GM12874 (cell line): ENCODE data around the gene FRMD6.

Experiments
- TF ChIP-seq, protein P1 (sequence below): IDR thresholded peaks from 2 replicates; pipeline ENCODE4 v1.5.1; 2011; ENCODE audit warnings: low read depth, mild to moderate bottlenecking, control low read depth, low read length, moderate library complexity; ENCODE audit not compliant: insufficient read depth

Gene FRMD6

GRCh38 chr14:51651388-51652167 is at the start of gene FRMD6:
Gene FRMD6, plus strand, starts transcription at chr14:51651910. Its CDS starts 37,927 bp downstream, at chr14:51689837.
- TF ChIP-seq, protein P1, sequence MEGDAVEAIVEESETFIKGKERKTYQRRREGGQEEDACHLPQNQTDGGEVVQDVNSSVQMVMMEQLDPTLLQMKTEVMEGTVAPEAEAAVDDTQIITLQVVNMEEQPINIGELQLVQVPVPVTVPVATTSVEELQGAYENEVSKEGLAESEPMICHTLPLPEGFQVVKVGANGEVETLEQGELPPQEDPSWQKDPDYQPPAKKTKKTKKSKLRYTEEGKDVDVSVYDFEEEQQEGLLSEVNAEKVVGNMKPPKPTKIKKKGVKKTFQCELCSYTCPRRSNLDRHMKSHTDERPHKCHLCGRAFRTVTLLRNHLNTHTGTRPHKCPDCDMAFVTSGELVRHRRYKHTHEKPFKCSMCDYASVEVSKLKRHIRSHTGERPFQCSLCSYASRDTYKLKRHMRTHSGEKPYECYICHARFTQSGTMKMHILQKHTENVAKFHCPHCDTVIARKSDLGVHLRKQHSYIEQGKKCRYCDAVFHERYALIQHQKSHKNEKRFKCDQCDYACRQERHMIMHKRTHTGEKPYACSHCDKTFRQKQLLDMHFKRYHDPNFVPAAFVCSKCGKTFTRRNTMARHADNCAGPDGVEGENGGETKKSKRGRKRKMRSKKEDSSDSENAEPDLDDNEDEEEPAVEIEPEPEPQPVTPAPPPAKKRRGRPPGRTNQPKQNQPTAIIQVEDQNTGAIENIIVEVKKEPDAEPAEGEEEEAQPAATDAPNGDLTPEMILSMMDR, result peak; percentile 84

- TF ChIP-seq, protein P1, result no peak
Measured at GRCh38 chr14:51602310-51602709, 49.4 kb upstream of the FRMD6 start.

- TF ChIP-seq, protein P1, result no peak
Measured at GRCh38 chr14:51603495-51603894, 48.2 kb upstream of the FRMD6 start.

GRCh38 chr14:51604073-51604472 is 47.6 kb upstream of the FRMD6 start:
- TF ChIP-seq, protein P1, result no peak

- TF ChIP-seq, protein P1, result no peak
Measured at GRCh38 chr14:51605575-51605974, 46.1 kb upstream of the FRMD6 start.

DNA sequence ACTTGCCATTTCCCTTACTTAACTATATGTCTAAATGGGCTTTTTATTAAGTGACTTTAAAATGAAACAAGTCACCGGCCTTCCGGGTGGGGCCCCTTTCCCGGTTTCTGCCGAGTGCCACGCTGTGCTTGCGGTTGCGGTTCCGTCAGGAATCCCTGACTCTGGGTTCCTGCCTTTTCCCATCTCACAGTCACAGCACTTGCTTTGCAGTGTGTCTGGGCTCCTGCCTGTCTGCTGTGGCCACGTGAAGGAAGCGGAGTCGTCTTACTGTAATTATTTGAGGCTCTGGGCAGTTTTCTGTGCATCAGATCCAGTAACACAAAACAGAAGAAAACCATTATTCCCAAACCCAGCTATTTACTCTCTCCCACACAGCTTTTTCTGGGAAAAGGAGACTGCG is 44.0 kb upstream of the FRMD6 start:
- TF ChIP-seq, protein P1, result no peak

DNA sequence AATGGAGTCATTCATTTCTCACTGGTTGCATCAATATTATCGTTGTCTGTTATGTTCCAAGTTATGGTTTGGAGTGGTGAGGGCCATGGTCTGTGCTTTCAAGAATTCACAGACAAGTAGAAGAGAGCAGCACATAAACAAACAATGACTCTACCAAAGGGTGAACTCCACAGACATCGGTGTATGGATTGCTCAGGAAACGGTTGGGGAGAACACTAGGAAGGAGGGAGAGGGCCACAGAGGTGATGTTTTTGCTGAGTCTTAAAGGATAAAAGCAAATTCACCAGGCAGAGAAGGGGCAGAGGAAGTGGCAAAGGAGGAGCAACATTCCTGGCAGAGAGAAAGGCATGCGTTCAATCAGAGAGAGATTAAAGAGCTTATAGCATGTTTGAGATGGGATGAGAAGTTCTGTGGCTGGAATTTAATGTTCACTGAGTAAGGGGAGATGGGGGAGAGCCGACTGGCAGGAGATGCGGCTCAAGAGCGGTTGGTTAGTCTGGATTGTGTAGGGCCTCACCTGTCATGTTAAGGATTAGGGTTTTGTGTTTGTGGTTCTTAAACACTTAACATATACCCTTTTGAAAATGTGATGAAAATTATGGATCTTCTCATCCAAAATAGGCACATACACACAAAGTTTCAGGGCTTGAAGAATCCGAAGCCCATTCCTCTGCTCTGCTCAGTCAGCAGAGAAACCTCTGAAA is 42.3 kb upstream of the FRMD6 start:
- TF ChIP-seq, protein P1, result no peak
